HG03025 (cell line): ENCODE measurements around the gene KIF5C.

Source experiments
- ATAC-seq: cut with Tn5 transposase; IDR thresholded peaks from one replicate; pipeline ENCODE4 v1.9.1; 2021; ENCODE audit warnings: mild to moderate bottlenecking, moderate library complexity; ENCODE audit not compliant: unreplicated experiment, low FRiP score

Gene KIF5C

GRCh38 chr2:149034406-149034805 is 159.4 kb downstream of the KIF5C start:
- no peak for ATAC-seq

GRCh38 chr2:149036507-149037293 is 161.7 kb downstream of the KIF5C start:
- ATAC-seq, result no peak

GRCh38 chr2:149037851-149038250 is 162.8 kb downstream of the KIF5C start:
- ATAC-seq, result no peak

- ATAC-seq, result peak; percentile 60
Observed at GRCh38 chr2:149038442-149039212, 163.6 kb downstream of the KIF5C start, which contains the start of gene LYPD6B. LYPD6B (plus strand) TSS chr2:149038699; CDS start chr2:149130949, 92,250 bp downstream.

GRCh38 chr2:149039213-149039724 is 164.2 kb downstream of the KIF5C start:
- peak; percentile 12 for ATAC-seq

- ATAC-seq, result peak; percentile 39
Observed at GRCh38 chr2:149040451-149040850, 165.4 kb downstream of the KIF5C start.

GRCh38 chr2:149041482-149041881 is 166.5 kb downstream of the KIF5C start:
- ATAC-seq, result no peak

- ATAC-seq, result no peak
Observed at GRCh38 chr2:149042881-149043280, 167.9 kb downstream of the KIF5C start.

GRCh38 chr2:149044500-149044899 is 169.5 kb downstream of the KIF5C start:
- no peak for ATAC-seq

GRCh38 chr2:149047118-149047517 is 172.1 kb downstream of the KIF5C start:
- ATAC-seq, result no peak

- no peak for ATAC-seq
Observed at GRCh38 chr2:149049142-149049541, 174.1 kb downstream of the KIF5C start.

- peak; percentile 88 for ATAC-seq
Observed at GRCh38 chr2:149050188-149050587, 175.2 kb downstream of the KIF5C start.

GRCh38 chr2:149055751-149056150 is 180.7 kb downstream of the KIF5C start:
- no peak for ATAC-seq

- ATAC-seq, result no peak
Observed at GRCh38 chr2:149056541-149057255, 181.7 kb downstream of the KIF5C start.

- no peak for ATAC-seq
Observed at GRCh38 chr2:149057401-149057800, 182.4 kb downstream of the KIF5C start.

- no peak for ATAC-seq
Observed at GRCh38 chr2:149058936-149059335, 183.9 kb downstream of the KIF5C start.

- ATAC-seq, result no peak
Observed at GRCh38 chr2:149059822-149060221, 184.8 kb downstream of the KIF5C start.

GRCh38 chr2:149061133-149061745 is 186.2 kb downstream of the KIF5C start:
- ATAC-seq, result no peak

GRCh38 chr2:149062531-149062930 is 187.5 kb downstream of the KIF5C start:
- no peak for ATAC-seq

GRCh38 chr2:149063177-149063576 is 188.2 kb downstream of the KIF5C start:
- ATAC-seq, result no peak
